HepG2 (cell line): Measurements from ENCODE around the gene CD4. TPM values are rescaled to one million over a fixed set of nuclear protein-coding genes. Genes with fewer than 3 reads are reported as not detected.
A peak's percentile ranks its signal among the peaks of the same experiment; 100 is the strongest.

Source experiments
- ATF6 ChIP-seq: sonication (generic); formaldehyde crosslinking; conservative IDR thresholded peaks from 2 replicates; pipeline ENCODE4 v1.4.0; 2020; ENCODE audit warnings: missing genetic modification reagents
- BHLHE40 ChIP-seq: IDR thresholded peaks from 2 replicates; pipeline ENCODE4 v1.6.1; 2011; ENCODE audit warnings: low read length, improper control_type of control experiment
- CERS6 ChIP-seq: sonication (generic); formaldehyde crosslinking; IDR thresholded peaks from 2 replicates; pipeline ENCODE4 v1.5.0; 2020; ENCODE audit warnings: missing genetic modification reagents
- HNF4A ChIP-seq: sonication (generic); formaldehyde crosslinking; IDR thresholded peaks from 2 replicates; pipeline ENCODE4 v1.4.0; 2020; ENCODE audit warnings: missing genetic modification reagents
- KDM2A ChIP-seq: sonication (generic); formaldehyde crosslinking; IDR thresholded peaks from 2 replicates; pipeline ENCODE4 v1.4.0; 2020; ENCODE audit warnings: low read depth, missing genetic modification reagents, borderline replicate concordance
- MAF1 ChIP-seq: sonication (generic); formaldehyde crosslinking; IDR thresholded peaks from 2 replicates; pipeline ENCODE4 v1.5.0; 2020; ENCODE audit warnings: missing genetic modification reagents, borderline replicate concordance
- MYPOP ChIP-seq: sonication (generic); formaldehyde crosslinking; IDR thresholded peaks from 2 replicates; pipeline ENCODE4 v1.8.1; 2023; ENCODE audit warnings: mild to moderate bottlenecking, moderate library complexity, missing genetic modification reagents
- NFRKB ChIP-seq: fragments of 450-650 bp; IDR thresholded peaks from 2 replicates; pipeline ENCODE4 v1.6.1; 2017
- NFYC ChIP-seq: IDR thresholded peaks from 2 replicates; pipeline ENCODE4 v1.6.1; 2016; ENCODE audit warnings: missing genetic modification reagents, missing compliant biosample characterization
- PHF20 ChIP-seq: sonication (generic); formaldehyde crosslinking; IDR thresholded peaks from 2 replicates; pipeline ENCODE4 v1.5.0; 2020; ENCODE audit warnings: mild to moderate bottlenecking, missing genetic modification reagents
- SPEN ChIP-seq: sonication (generic); formaldehyde crosslinking; IDR thresholded peaks from 2 replicates; pipeline ENCODE4 v1.5.1; 2020; ENCODE audit warnings: low read depth, mild to moderate bottlenecking, missing genetic modification reagents
- TEAD3 ChIP-seq: optimal IDR thresholded peaks from 2 replicates; pipeline ENCODE3; 2016; ENCODE audit warnings: borderline replicate concordance
- TIGD3 ChIP-seq: sonication (generic); formaldehyde crosslinking; IDR thresholded peaks from 2 replicates; pipeline ENCODE4 v1.5.1; 2020; ENCODE audit warnings: mild to moderate bottlenecking, missing genetic modification reagents, borderline replicate concordance
- UBTF ChIP-seq: sonication (generic); formaldehyde crosslinking; IDR thresholded peaks from 2 replicates; pipeline ENCODE4 v1.4.0; 2020; ENCODE audit warnings: mild to moderate bottlenecking, missing genetic modification reagents
- YY1 ChIP-seq: IDR thresholded peaks from 2 replicates; pipeline ENCODE4 v1.6.1; 2011; ENCODE audit warnings: low read length, low read depth, moderate library complexity, mild to moderate bottlenecking; ENCODE audit not compliant: insufficient read depth, insufficient replicate concordance
- ZBTB4 ChIP-seq: sonication (generic); formaldehyde crosslinking; IDR thresholded peaks from 2 replicates; pipeline ENCODE4 v1.4.0; 2020; ENCODE audit warnings: missing genetic modification reagents, mild to moderate bottlenecking, borderline replicate concordance
- ZFY ChIP-seq: sonication (generic); formaldehyde crosslinking; IDR thresholded peaks from 2 replicates; pipeline ENCODE4 v1.4.0; 2020; ENCODE audit warnings: missing genetic modification reagents
- ZNF251 ChIP-seq: sonication (generic); formaldehyde crosslinking; IDR thresholded peaks from 2 replicates; pipeline ENCODE4 v1.9.0; 2021; ENCODE audit warnings: mild to moderate bottlenecking, missing genetic modification reagents
- ZNF337 ChIP-seq: sonication (generic); formaldehyde crosslinking; IDR thresholded peaks from 2 replicates; pipeline ENCODE4 v1.5.1; 2020; ENCODE audit warnings: missing genetic modification reagents, low read depth, mild to moderate bottlenecking, borderline replicate concordance
- ZNF589 ChIP-seq: sonication (generic); formaldehyde crosslinking; conservative IDR thresholded peaks from 2 replicates; pipeline ENCODE4 v1.8.0; 2022; ENCODE audit warnings: mild to moderate bottlenecking, moderate library complexity, missing genetic modification reagents
- polyA plus RNA-seq, 8 experiments: library from polyadenylated mRNA; depleted of rRNA in 3 of 8; stranded (reverse) in 7 of 8; unstranded in 1 of 8; fragments of >200 nt; fragmentation: Illumina TruSeq in 4 of 8; extraction: Trizol in 4 of 8; gene quantifications; 2 replicates each; pipeline versions ENCODE4 v1.2.1 to v1.2.3, GENCODE V29; 2011 to 2016; ENCODE audit warnings: low read depth in 4 of 8, missing spikeins in 1 of 8, mixed read lengths in 1 of 8; ENCODE audit not compliant: insufficient read depth in 1 of 8
- total RNA-seq, 5 experiments: library from RNA; depleted of rRNA; stranded (reverse); fragments of >200 nt; fragmentation: Illumina TruSeq; extraction: Trizol; gene quantifications; 2 replicates each; pipeline ENCODE4 v1.2.3, GENCODE V29; 2016; ENCODE audit warnings: low read depth in 1 of 5

Gene CD4
- total and polyA plus RNA-seq, 2 of the 13 experiments (the other 11 are each of a cell fraction or from before 2014, with no cell fraction given) = 0.07 to 0.95 TPM

- TF ChIP-seq TIGD3 (CRISPR knock-in tag) = no peak
- no peak for TF ChIP-seq MAF1 (CRISPR knock-in tag)
- no peak for TF ChIP-seq YY1
- no peak for TF ChIP-seq PHF20 (CRISPR knock-in tag)
- no peak for TF ChIP-seq CERS6 (CRISPR knock-in tag)
- TF ChIP-seq KDM2A = no peak
- TF ChIP-seq ZNF589 (CRISPR knock-in tag) = no peak
- TF ChIP-seq BHLHE40 = no peak
- TF ChIP-seq ZFY (CRISPR knock-in tag) = no peak
- 0 out of 2 replicates have a peak, but pooled peaks have one; percentile 5 for TF ChIP-seq HNF4A (CRISPR knock-in tag)
- no peak for TF ChIP-seq MYPOP (CRISPR knock-in tag)
- no peak for TF ChIP-seq ZNF251
- TF ChIP-seq NFYC (CRISPR knock-in tag) = peak; percentile 22; the same call in 1 of the 2 replicates
- TF ChIP-seq SPEN = no peak
- peak; percentile 44 for TF ChIP-seq TEAD3
- TF ChIP-seq ATF6 (CRISPR knock-in tag) = no peak
- no peak for TF ChIP-seq ZBTB4 (CRISPR knock-in tag)
- TF ChIP-seq UBTF (CRISPR knock-in tag) = 0 out of 2 replicates have a peak, but pooled peaks have one; percentile 25
- no peak for TF ChIP-seq ZNF337 (CRISPR knock-in tag)
- no peak for TF ChIP-seq NFRKB
Measured at GRCh38 chr12:6854036-6854435, 64.7 kb downstream of the CD4 start (continued).
